COLO668 (cell line): ENCODE results near the gene TEX30.
"Not testable (repeated sequence)": the region's sequence is repeated elsewhere in the genome, so short reads cannot be mapped to it uniquely, and the experiment has no call there.

ENCODE experiments used
- DNase-seq: peaks from one replicate; lab custom pipeline; 2025; ENCODE audit not compliant: unreplicated experiment; lab: John Stamatoyannopoulos, UW

TEX30 gene

DNA sequence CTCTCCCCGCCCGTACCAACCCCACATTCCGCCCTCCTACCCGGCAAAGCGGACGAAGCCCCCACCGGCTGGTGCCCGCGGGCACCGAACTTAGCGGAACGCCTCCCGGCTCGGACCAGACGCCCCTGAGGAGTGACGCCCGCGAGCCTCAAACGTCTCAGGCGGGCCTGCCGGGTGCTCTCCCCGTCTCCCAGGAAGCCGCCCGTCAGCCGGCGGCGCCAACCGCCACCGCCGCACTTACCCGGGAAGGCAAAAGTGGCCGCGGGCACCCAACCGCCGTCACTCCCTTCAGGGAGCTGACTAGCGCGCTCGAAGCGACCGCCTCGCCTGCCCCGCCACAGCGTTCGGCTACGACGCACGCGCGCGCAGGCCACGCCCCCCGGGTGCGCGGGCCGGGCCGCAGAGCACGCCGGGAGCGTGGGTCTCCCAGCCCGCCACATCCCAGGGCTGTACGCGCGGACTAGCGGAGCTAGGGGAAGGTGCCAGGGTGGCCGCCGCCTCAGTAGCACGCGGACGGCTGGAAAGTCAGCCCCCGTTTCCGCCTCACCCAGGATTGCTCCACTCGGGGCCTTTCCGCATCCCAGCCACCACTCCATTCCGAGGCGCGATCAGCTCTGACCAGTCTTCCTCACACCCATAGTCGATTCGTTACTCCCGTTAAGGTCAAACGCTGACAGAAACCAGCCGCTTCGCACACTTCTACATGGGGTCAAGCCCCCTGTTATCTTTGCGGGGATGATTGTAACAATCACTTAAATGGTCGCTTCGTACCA, at the start of gene TEX30:
TSS of gene TEX30 (minus strand) at position 346 of the 773 bp plus-strand sequence. CDS start 3,760 bp downstream, outside the sequence.
- peak; percentile 98 for DNase-seq

DNA sequence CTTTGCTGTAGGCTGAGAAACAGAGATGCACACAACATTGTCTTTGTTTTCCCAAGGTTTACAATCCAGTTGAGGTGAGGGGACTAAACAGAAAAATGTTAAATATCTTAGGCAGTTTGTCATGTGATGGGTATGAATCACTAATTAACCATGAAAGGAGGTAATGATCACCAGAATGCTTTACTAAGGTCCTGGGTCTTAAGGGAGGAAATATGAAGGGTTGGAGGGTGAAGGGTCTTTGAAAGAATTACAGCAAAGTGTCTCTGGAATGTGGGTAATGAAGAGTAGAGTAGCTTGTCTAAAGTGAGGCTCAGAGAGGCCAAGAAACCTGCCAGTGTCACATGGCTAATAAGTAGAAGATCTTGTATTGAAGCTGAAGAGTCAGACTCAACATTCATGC, 44.3 kb upstream of the TEX30 start:
- DNase-seq: no peak

DNA sequence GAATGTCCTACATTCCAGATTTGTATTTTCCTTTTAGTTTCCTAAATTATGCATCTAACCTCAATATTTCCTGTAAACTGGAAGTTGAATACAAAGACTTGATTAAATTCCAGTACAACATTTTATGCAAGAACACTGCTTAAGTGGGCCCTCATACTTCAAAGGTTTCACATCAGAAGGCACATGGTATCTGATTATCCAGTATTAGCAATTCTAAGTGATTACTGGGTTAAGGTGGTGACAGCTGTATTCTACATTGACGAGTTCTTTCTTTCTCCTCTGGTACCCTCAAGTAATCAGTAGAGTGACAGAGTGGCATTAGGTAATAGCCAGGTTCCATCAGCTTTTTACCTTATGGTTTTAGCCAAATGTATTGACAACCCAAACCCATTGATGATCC, 43.7 kb upstream of the TEX30 start:
- DNase-seq: no peak

- DNase-seq: no peak
Observed at GRCh38 chr13:102816708-102817107, 43.1 kb upstream of the TEX30 start.

DNA sequence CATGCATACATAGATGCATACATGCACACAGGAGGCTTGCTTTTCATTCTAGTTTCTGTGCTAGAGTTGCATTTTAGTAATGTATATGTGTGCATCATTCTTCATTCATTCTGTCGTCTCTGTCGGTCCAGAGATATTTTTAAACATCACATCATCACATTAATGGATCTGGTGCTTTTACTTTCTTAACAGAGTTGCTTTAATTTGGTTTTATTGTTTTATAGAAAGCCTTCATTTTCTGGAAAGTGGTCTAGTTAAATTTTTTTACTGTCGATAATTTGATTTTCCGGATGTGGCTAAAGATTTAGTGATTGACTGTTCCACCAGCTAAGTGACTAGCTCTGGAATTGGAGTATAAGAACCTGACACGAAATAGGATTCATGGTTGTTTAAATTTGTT, 42.2 kb upstream of the TEX30 start:
- no peak for DNase-seq

DNA sequence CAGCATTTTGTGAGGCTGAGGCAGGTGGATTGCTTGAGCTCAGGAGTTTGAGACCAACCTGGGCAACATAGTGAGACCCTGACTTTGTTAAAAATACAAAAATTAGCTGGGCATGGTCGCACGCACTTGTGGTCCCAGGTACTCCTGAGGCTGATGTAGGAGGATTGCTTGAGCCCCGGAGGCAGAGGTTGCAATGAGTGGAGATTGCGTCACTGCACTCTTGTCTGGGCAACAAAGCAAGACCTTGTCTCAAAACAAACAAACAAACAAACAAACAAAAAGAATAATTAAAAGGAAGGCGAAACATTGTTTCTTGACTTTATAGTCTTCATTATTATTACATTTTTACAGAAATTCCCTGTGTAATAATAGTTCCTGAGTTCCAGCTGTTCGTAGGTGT, 41.2 kb upstream of the TEX30 start:
- DNase-seq: no peak

DNA sequence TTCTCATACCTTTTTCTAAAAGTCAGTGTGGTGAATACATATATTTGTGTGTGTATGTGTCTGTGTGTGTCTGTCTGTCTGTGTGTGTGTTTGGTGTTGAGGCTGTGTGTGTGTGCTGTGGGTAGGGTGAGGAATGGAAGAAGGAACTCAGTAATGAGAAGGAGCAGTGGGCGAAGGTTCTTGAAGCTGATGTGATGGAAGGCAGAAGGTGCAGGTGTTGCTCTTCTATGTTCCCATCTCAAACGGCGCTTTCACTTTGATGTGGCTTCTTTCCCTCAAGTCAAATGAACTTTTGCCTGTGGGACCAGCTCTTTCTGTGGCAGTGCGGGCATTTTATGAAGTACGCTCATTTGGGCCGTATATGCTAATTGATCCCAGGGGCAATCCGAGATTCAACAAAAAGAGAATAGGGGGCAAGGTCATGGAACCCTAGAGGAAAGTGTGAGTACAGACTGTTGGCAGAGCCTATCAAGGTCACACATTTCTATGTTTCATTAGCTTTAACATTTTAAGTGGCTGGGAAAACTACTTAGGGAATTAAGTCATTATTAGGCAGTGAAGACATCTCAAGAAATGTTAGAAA, 40.5 kb upstream of the TEX30 start:
- DNase-seq: no peak

- DNase-seq: no peak
Observed at GRCh38 chr13:102812611-102813287, 39.2 kb upstream of the TEX30 start.

- no peak for DNase-seq
Observed at GRCh38 chr13:102807699-102808098, 34.1 kb upstream of the TEX30 start.

GRCh38 chr13:102805680-102806079, 32.1 kb upstream of the TEX30 start:
- no peak for DNase-seq

- DNase-seq: peak; percentile 95
Observed at GRCh38 chr13:102800145-102801041, 26.8 kb upstream of the TEX30 start.

GRCh38 chr13:102799426-102800144, 26.0 kb upstream of the TEX30 start:
- peak; percentile 70 for DNase-seq

GRCh38 chr13:102798581-102799425, 25.2 kb upstream of the TEX30 start, which contains the start of the genes BIVM and POGLUT2:
TSS of gene BIVM (plus strand) at chr13:102799119. CDS start at chr13:102807268, 8,149 bp downstream.
TSS of gene POGLUT2 (minus strand) at chr13:102798976. CDS start at chr13:102798670, 306 bp downstream.
- DNase-seq: peak; percentile 99

- no peak for DNase-seq
Observed at GRCh38 chr13:102793611-102794355, 20.2 kb upstream of the TEX30 start.

DNA sequence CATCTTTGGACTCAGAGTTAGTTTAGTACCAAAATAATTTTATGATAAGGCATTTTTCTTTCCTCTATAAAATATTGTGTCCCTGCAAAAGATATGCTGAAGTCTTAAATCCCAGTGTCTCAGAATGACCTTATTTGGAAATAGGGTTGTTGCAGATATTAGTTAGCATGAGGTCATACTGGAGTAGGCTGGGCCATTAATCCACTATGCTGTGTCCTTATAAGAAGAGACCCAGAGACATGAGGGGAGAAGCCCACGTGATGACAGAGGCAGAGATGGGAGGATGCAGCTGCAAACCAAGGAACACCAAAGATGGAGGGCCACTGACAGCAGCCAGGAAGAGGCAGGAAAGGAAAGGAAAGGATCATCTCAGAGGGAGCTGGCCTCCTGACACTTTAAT, 18.8 kb upstream of the TEX30 start:
- no peak for DNase-seq

DNA sequence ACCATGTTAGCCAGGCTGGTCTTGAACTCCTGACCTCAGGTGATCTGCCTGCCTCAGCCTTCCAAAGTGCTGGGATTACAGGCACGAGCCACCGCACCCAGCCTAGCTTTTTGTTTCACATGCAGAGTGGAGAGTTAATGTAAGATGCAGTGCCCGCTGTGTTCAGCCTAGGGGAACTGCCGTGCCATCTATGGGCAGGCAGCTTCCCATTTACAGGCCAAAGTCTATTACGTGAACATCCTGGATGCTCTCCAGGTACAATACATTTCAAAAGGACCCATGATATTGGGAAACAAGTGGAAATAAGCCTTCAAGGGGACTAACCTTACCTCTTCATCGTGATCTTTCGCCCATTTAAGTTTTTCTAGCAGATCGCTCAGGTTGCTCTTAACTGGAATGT, 15.1 kb upstream of the TEX30 start:
- DNase-seq: no peak

GRCh38 chr13:102784483-102784882, 10.9 kb upstream of the TEX30 start:
- no peak for DNase-seq

GRCh38 chr13:102781591-102781990, 8.0 kb upstream of the TEX30 start:
- no peak for DNase-seq

- not testable (repeated sequence) for DNase-seq
Observed at GRCh38 chr13:102780656-102781055, 7.1 kb upstream of the TEX30 start.
